IMR-90 (cell line): ENCODE results near the gene EEF1AKMT1.

Experiments used
- FOS ChIP-seq: fragments of 150-350 bp; IDR thresholded peaks from 2 replicates; pipeline ENCODE4 v1.6.1; 2016; ENCODE audit warnings: low read depth, low read length
- MAZ ChIP-seq: IDR thresholded peaks from 2 replicates; pipeline ENCODE4 v1.6.1; 2012; ENCODE audit warnings: low read depth, mild to moderate bottlenecking, low read length, improper control_type of control experiment, moderate library complexity, borderline replicate concordance
- MXI1 ChIP-seq: IDR thresholded peaks from 2 replicates; pipeline ENCODE4 v1.6.1; 2012; ENCODE audit warnings: low read depth, mild to moderate bottlenecking, low read length, moderate library complexity, borderline replicate concordance
- NFE2L2 ChIP-seq: fragments of 150-350 bp; IDR thresholded peaks from 2 replicates; pipeline ENCODE4 v1.6.1; 2016; ENCODE audit warnings: low read depth, mild to moderate bottlenecking, low read length
- POLR2A ChIP-seq: IDR thresholded peaks from 2 replicates; pipeline ENCODE4 v1.6.1; 2012; ENCODE audit warnings: mild to moderate bottlenecking, low read depth, low read length
- RAD21 ChIP-seq: IDR thresholded peaks from 2 replicates; pipeline ENCODE4 v1.6.1; 2012; ENCODE audit warnings: low read length, improper control_type of control experiment
- RFX5 ChIP-seq: IDR thresholded peaks from 2 replicates; pipeline ENCODE4 v1.8.0; 2012; ENCODE audit warnings: low read depth, mild to moderate bottlenecking, low read length, moderate library complexity
- SMC3 ChIP-seq: fragments of 150-350 bp; IDR thresholded peaks from 2 replicates; pipeline ENCODE4 v1.6.1; 2016; ENCODE audit warnings: low read depth, mild to moderate bottlenecking, antibody characterized with exemption, low read length, moderate library complexity
- TF ChIP-seq, protein P1 (sequence below): conservative IDR thresholded peaks from 2 replicates; pipeline ENCODE4 v1.5.1; 2012; ENCODE audit warnings: mild to moderate bottlenecking, low read depth, low read length, improper control_type of control experiment

DNA sequence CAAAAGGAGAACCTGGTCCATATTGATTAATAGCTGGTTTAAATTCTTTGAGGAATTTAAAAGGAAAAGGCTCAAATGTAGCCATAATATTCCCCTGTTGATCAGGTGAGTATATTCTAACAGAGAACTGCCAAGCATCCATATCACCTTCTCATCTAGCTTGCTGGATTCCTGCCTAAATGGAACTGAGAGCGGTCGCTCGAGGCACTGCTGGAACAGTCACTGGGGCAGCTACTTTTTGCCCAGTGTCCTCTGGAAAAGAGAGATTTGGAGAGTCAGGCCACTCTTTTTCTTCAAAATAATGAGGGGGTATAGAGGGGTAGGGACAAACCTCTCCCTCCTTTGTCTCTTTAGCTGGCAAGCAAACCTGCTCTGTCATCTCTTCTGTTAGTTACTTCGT, 89.7 kb downstream of the EEF1AKMT1 start:
- TF ChIP-seq POLR2A (no peak), MXI1 (no peak), FOS (no peak), RAD21 (no peak), NFE2L2 (no peak), SMC3 (no peak), MAZ (no peak), RFX5 (no peak)
- TF ChIP-seq, protein P1, sequence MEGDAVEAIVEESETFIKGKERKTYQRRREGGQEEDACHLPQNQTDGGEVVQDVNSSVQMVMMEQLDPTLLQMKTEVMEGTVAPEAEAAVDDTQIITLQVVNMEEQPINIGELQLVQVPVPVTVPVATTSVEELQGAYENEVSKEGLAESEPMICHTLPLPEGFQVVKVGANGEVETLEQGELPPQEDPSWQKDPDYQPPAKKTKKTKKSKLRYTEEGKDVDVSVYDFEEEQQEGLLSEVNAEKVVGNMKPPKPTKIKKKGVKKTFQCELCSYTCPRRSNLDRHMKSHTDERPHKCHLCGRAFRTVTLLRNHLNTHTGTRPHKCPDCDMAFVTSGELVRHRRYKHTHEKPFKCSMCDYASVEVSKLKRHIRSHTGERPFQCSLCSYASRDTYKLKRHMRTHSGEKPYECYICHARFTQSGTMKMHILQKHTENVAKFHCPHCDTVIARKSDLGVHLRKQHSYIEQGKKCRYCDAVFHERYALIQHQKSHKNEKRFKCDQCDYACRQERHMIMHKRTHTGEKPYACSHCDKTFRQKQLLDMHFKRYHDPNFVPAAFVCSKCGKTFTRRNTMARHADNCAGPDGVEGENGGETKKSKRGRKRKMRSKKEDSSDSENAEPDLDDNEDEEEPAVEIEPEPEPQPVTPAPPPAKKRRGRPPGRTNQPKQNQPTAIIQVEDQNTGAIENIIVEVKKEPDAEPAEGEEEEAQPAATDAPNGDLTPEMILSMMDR = no peak
